LNCaP clone FGC (cell line): Measurements from ENCODE around the gene CHRNE.

ENCODE experiments used
- DNase-seq: peaks from one replicate; pipeline ENCODE4 v3.0.0-alpha.2; 2011; ENCODE audit warnings: low read depth
- H3K4me3 ChIP-seq: 2 replicates; pipeline ENCODE4 v1.5.1; 2011; ENCODE audit warnings: mild to moderate bottlenecking, low read depth, low read length, control low read depth
- CTCF ChIP-seq: IDR thresholded peaks from 2 replicates; pipeline ENCODE4 v1.5.1; 2012; ENCODE audit warnings: mild to moderate bottlenecking; ENCODE audit not compliant: control insufficient read depth, insufficient read depth; ENCODE audit errors: extremely low read depth

Gene CHRNE

GRCh38 chr17:4944554-4945175, 41.8 kb upstream of the CHRNE start:
- no peak overlapping the region for H3K4me3 ChIP-seq
- no peak for TF ChIP-seq CTCF

GRCh38 chr17:4944163-4944553, 41.3 kb upstream of the CHRNE start:
- DNase-seq: no peak
- H3K4me3 ChIP-seq: no peak overlapping the region

More at GRCh38 chr17:4944554-4945175, 41.8 kb upstream of the CHRNE start:
- no peak for DNase-seq

GRCh38 chr17:4942760-4943508, 40.0 kb upstream of the CHRNE start:
- TF ChIP-seq CTCF: no peak
- H3K4me3 ChIP-seq: no peak overlapping the region
- no peak for DNase-seq

More at GRCh38 chr17:4944163-4944553, 41.3 kb upstream of the CHRNE start:
- no peak for TF ChIP-seq CTCF

- peak overlapping the region; percentile 96 for H3K4me3 ChIP-seq
- no peak for TF ChIP-seq CTCF
- no peak for DNase-seq
These were observed 38.4 kb upstream of the CHRNE start for GRCh38 chr17:4941319-4941610.

GRCh38 chr17:4940555-4941318, 37.8 kb upstream of the CHRNE start:
- no peak for TF ChIP-seq CTCF
- H3K4me3 ChIP-seq: peak overlapping the region; percentile 96
- DNase-seq: no peak

GRCh38 chr17:4939796-4940554, 37.1 kb upstream of the CHRNE start, which contains the start of the genes RNF167 and SLC25A11:
Gene RNF167 (plus strand): TSS chr17:4940268. CDS start chr17:4940910, 642 bp downstream.
Gene SLC25A11 (minus strand): TSS chr17:4940046. CDS start chr17:4939910, 136 bp downstream.
- peak within 1 kb of the TSS; percentile 96 for H3K4me3 ChIP-seq
- no peak for TF ChIP-seq CTCF

More at GRCh38 chr17:4939796-4940554, 37.1 kb upstream of the CHRNE start, which contains the start of the genes RNF167 and SLC25A11:
- DNase-seq: peak; percentile 99
